Testis (tissue), 3 donors: ENCODE results near the gene UNC13B. TPM values are rescaled to one million over a fixed set of nuclear protein-coding genes. Genes with fewer than 3 reads are reported as not detected.

Experiments
- DNase-seq: peaks from one replicate; pipeline ENCODE4 v3.0.0-alpha.2; 2019
- H3K27ac ChIP-seq, 2 donors: fragments of 200-600 bp; sonication (generic); one replicate each; pipeline ENCODE4 v1.5.1; 2019
- H3K27me3 ChIP-seq: fragments of 200-600 bp; sonication (generic); one replicate; pipeline ENCODE4 v1.5.1; 2019
- H3K36me3 ChIP-seq: fragments of 200-600 bp; sonication (generic); one replicate; pipeline ENCODE4 v1.5.1; 2017; ENCODE audit warnings: low read depth; ENCODE audit errors: missing control alignments
- H3K4me1 ChIP-seq: fragments of 200-600 bp; sonication (generic); one replicate; pipeline ENCODE4 v1.5.1; 2019
- H3K4me3 ChIP-seq, 2 donors: fragments of 200-600 bp; sonication (generic); one replicate each; pipeline ENCODE4 v1.5.1; 2017 to 2019
- H3K9me3 ChIP-seq: fragments of 200-600 bp; sonication (generic); one replicate; pipeline ENCODE4 v1.5.1; 2017
- CTCF ChIP-seq, 3 experiments: fragments of 450-650 bp in 2 of 3; fragments of 200-600 bp in 1 of 3; sonication (generic) in 1 of 3; IDR thresholded peaks; one replicate each; pipeline ENCODE4 v1.5.1; 2016 to 2019; ENCODE audit warnings: antibody characterized with exemption in 3 of 3, mild to moderate bottlenecking in 2 of 3, moderate library complexity in 1 of 3
- POLR2A ChIP-seq: fragments of 450-650 bp; IDR thresholded peaks from one replicate; pipeline ENCODE4 v1.6.1; 2017; ENCODE audit warnings: antibody characterized with exemption, mild to moderate bottlenecking, moderate library complexity
- WGBS, 2 donors: methylation state at CpG; one replicate each; pipeline ENCODE4 v1.1.5; 2018; 5-methylcytosine and 5-hydroxymethylcytosine counted together
- intact Hi-C: fragments of 100-400 bp; cut with DNase I; formaldehyde crosslinking; loops from one replicate; pipeline ENCODE4 v1.15.1; 2023; ENCODE audit warnings: low total_unique reads
- polyA plus RNA-seq: library from polyadenylated mRNA; stranded (reverse); fragments of 350-450 nt; fragmentation: Illumina TruSeq; extraction: RNeasy Lipid Tissue Mini Kit (QIAGEN cat#74804); gene quantifications from one replicate; pipeline ENCODE4 v1.2.3, GENCODE V29; 2014; ENCODE audit warnings: low read depth, low replicate concordance; ENCODE audit not compliant: insufficient read depth
- total RNA-seq, 2 donors: library from RNA; depleted of rRNA; stranded (reverse); fragments of >200 nt; gene quantifications; one replicate each; pipeline ENCODE4 v1.2.3, GENCODE V29; 2016

The UNC13B gene
- total and polyA plus RNA-seq, 3 donors from 2014 or later: 37.0 to 51.0 (median 40.2) TPM

GRCh38 chr9:35303567-35303966 is 141.8 kb downstream of the UNC13B start:
- 83 to 92% methylated on average over 1 of the region's 1 CpG for WGBS, 2 donors

GRCh38 chr9:35306283-35306682 is 144.5 kb downstream of the UNC13B start:
- no peaks in the 10 kb centered on the region for H3K9me3 ChIP-seq
- no peak overlapping the region for H3K4me3 ChIP-seq
- 59 to 90% methylated on average over 1 of the region's 1 CpG for WGBS, 2 donors
- no peak for DNase-seq
- H3K36me3 ChIP-seq: no peaks in the 10 kb centered on the region
- no peaks in the 10 kb centered on the region for H3K4me1 ChIP-seq
- H3K27me3 ChIP-seq: no peaks in the 10 kb centered on the region
- H3K27ac ChIP-seq: no peak overlapping the region
- intact Hi-C loops: no loop called here
- TF ChIP-seq CTCF (IDR thresholded peaks at IDR 0.05) (no peak), POLR2A (no peak)

More at GRCh38 chr9:35303567-35303966, 141.8 kb downstream of the UNC13B start:
- no peak for DNase-seq
- TF ChIP-seq POLR2A (no peak), CTCF (IDR thresholded peaks at IDR 0.05) (no peak)
- Histone ChIP-seq H3K4me3 (no peak overlapping the region), H3K27ac (no peak overlapping the region), H3K36me3 (no peaks in the 10 kb centered on the region), H3K27me3 (no peaks in the 10 kb centered on the region), H3K9me3 (no peaks in the 10 kb centered on the region), H3K4me1 (no peaks in the 10 kb centered on the region)
- intact Hi-C loops: no loop called here

GRCh38 chr9:35308316-35308715 is 146.5 kb downstream of the UNC13B start:
- Histone ChIP-seq H3K36me3 (no peaks in the 10 kb centered on the region), H3K4me3 (no peak overlapping the region), H3K27ac (no peak overlapping the region), H3K27me3 (no peaks in the 10 kb centered on the region), H3K9me3 (no peaks in the 10 kb centered on the region), H3K4me1 (no peaks in the 10 kb centered on the region)
- TF ChIP-seq POLR2A (no peak), CTCF (IDR thresholded peaks at IDR 0.05) (no peak)
- DNase-seq: no peak
- intact Hi-C loops: no loop called here
- WGBS, 2 donors: 50 to 54% methylated on average over 2 of the region's 2 CpGs

GRCh38 chr9:35311891-35312639 is 150.3 kb downstream of the UNC13B start:
- no peaks in the 10 kb centered on the region for H3K4me1 ChIP-seq
- H3K4me3 ChIP-seq: no peak overlapping the region
- no peaks in the 10 kb centered on the region for H3K9me3 ChIP-seq
- 56 to 64% methylated on average over 5 of the region's 5 CpGs for WGBS, 2 donors
- no peaks in the 10 kb centered on the region for H3K27me3 ChIP-seq
- intact Hi-C loops: no loop called here
- DNase-seq: no peak
- no peak overlapping the region for H3K27ac ChIP-seq
- H3K36me3 ChIP-seq: no peaks in the 10 kb centered on the region
- TF ChIP-seq POLR2A (no peak), CTCF (IDR thresholded peaks at IDR 0.05) (no peak)

GRCh38 chr9:35313460-35313859 is 151.7 kb downstream of the UNC13B start:
- 91 to 94% methylated on average over 4 of the region's 4 CpGs for WGBS, 2 donors
- H3K36me3 ChIP-seq: no peaks in the 10 kb centered on the region
- H3K27ac ChIP-seq: no peak overlapping the region
- no peak for DNase-seq
- no peak overlapping the region for H3K4me3 ChIP-seq
- intact Hi-C loops: no loop called here
- no peaks in the 10 kb centered on the region for H3K27me3 ChIP-seq
- TF ChIP-seq POLR2A (no peak), CTCF (IDR thresholded peaks at IDR 0.05) (no peak)
- H3K4me1 ChIP-seq: no peaks in the 10 kb centered on the region
- no peaks in the 10 kb centered on the region for H3K9me3 ChIP-seq
